ENCODE results near the gene FAM237A. TPM values are rescaled to one million over a fixed set of nuclear protein-coding genes. Genes with fewer than 3 reads are reported as not detected.

FAM237A gene
- total RNA-seq, 4 donors from 2014 or later: not detected

- no peak for TF ChIP-seq EP300 (IDR thresholded peaks at IDR 0.05)
- TF ChIP-seq POLR2A (IDR thresholded peaks at IDR 0.05; ENCODE audit: low read depth): no peak
- TF ChIP-seq POLR2AphosphoS5 (IDR thresholded peaks at IDR 0.05): no peak
- TF ChIP-seq CTCF (IDR thresholded peaks at IDR 0.05): no peak
- H3K27ac ChIP-seq (replicated peaks in 1 of 4): no peak overlapping the region
- WGBS: 80% methylated on average over 2 of the region's 2 CpGs
Measured at GRCh38 chr2:206616151-206616550, 26.1 kb upstream of the FAM237A start.

GRCh38 chr2:206619011-206619410 is 23.3 kb upstream of the FAM237A start:
- intact Hi-C loops (cut with DNase I): no loop called here
- no peaks in the 10 kb centered on the region for H3K36me3 ChIP-seq
- DNase-seq (ENCODE audit: extremely low spot score): no peak
- no peaks in the 10 kb centered on the region for H3K9me3 ChIP-seq
- 52% methylated on average over 3 of the region's 3 CpGs for WGBS
- H3K4me3 ChIP-seq: no peak overlapping the region
- H3K27ac ChIP-seq (replicated peaks in 1 of 4): no peak overlapping the region
- no peaks in the 10 kb centered on the region for H3K4me1 ChIP-seq
- TF ChIP-seq POLR2A (IDR thresholded peaks at IDR 0.05; ENCODE audit: low read depth): no peak
- no peak for TF ChIP-seq EP300 (IDR thresholded peaks at IDR 0.05)
- TF ChIP-seq CTCF (IDR thresholded peaks at IDR 0.05): no peak
- TF ChIP-seq POLR2AphosphoS5 (IDR thresholded peaks at IDR 0.05): no peak
- H3K27me3 ChIP-seq: no peaks in the 10 kb centered on the region

More at GRCh38 chr2:206616151-206616550, 26.1 kb upstream of the FAM237A start:
- Histone ChIP-seq H3K4me3 (no peak overlapping the region), H3K36me3 (no peaks in the 10 kb centered on the region), H3K4me1 (no peaks in the 10 kb centered on the region), H3K27me3 (no peaks in the 10 kb centered on the region), H3K9me3 (no peaks in the 10 kb centered on the region)
- no peak for DNase-seq (ENCODE audit: extremely low spot score)
- intact Hi-C loops (cut with DNase I): no loop called here

- DNase-seq (ENCODE audit: extremely low spot score): no peak
- WGBS: 81% methylated on average over 2 of the region's 2 CpGs
- H3K36me3 ChIP-seq: no peaks in the 10 kb centered on the region
- H3K4me1 ChIP-seq: no peaks in the 10 kb centered on the region
- no peak overlapping the region for H3K27ac ChIP-seq (replicated peaks in 1 of 4)
- no peaks in the 10 kb centered on the region for H3K27me3 ChIP-seq
- intact Hi-C loops (cut with DNase I): no loop called here
- H3K4me3 ChIP-seq: no peak overlapping the region
- no peaks in the 10 kb centered on the region for H3K9me3 ChIP-seq
- TF ChIP-seq EP300 (IDR thresholded peaks at IDR 0.05): no peak
- TF ChIP-seq POLR2AphosphoS5 (IDR thresholded peaks at IDR 0.05): no peak
- no peak for TF ChIP-seq POLR2A (IDR thresholded peaks at IDR 0.05; ENCODE audit: low read depth)
- no peak for TF ChIP-seq CTCF (IDR thresholded peaks at IDR 0.05)
Measured at GRCh38 chr2:206626108-206626507, 16.2 kb upstream of the FAM237A start.

- H3K9me3 ChIP-seq: no peaks in the 10 kb centered on the region
- no peaks in the 10 kb centered on the region for H3K4me1 ChIP-seq
- H3K36me3 ChIP-seq: no peaks in the 10 kb centered on the region
- no peaks in the 10 kb centered on the region for H3K27me3 ChIP-seq
- no peak overlapping the region for H3K27ac ChIP-seq (replicated peaks in 1 of 4)
- intact Hi-C loops (cut with DNase I): no loop called here
- TF ChIP-seq POLR2A (IDR thresholded peaks at IDR 0.05; ENCODE audit: low read depth): no peak
- no peak for TF ChIP-seq EP300 (IDR thresholded peaks at IDR 0.05)
- no peak for TF ChIP-seq POLR2AphosphoS5 (IDR thresholded peaks at IDR 0.05)
- no peak for TF ChIP-seq CTCF (IDR thresholded peaks at IDR 0.05)
- no peak for DNase-seq (ENCODE audit: extremely low spot score)
- no peak overlapping the region for H3K4me3 ChIP-seq
Measured at GRCh38 chr2:206627632-206628031, 14.7 kb upstream of the FAM237A start.

GRCh38 chr2:206631340-206631739 is 10.9 kb upstream of the FAM237A start:
- Histone ChIP-seq H3K4me3 (no peak overlapping the region), H3K9me3 (no peaks in the 10 kb centered on the region), H3K4me1 (no peaks in the 10 kb centered on the region), H3K27ac (replicated peaks in 1 of 4) (no peak overlapping the region), H3K36me3 (no peaks in the 10 kb centered on the region), H3K27me3 (no peaks in the 10 kb centered on the region)
- 73% methylated on average over 3 of the region's 3 CpGs for WGBS
- no peak for DNase-seq (ENCODE audit: extremely low spot score)
- intact Hi-C loops (cut with DNase I): no loop called here
- TF ChIP-seq POLR2A (IDR thresholded peaks at IDR 0.05; ENCODE audit: low read depth): no peak
- TF ChIP-seq POLR2AphosphoS5 (IDR thresholded peaks at IDR 0.05): no peak
- TF ChIP-seq EP300 (IDR thresholded peaks at IDR 0.05): no peak
- no peak for TF ChIP-seq CTCF (IDR thresholded peaks at IDR 0.05)

Measured in esophagus muscularis mucosa (tissue), 4 donors.